HG02840 (cell line): Measurements from ENCODE around the gene TNFRSF19.

Experiments used
- ATAC-seq: cut with Tn5 transposase; IDR thresholded peaks from one replicate; pipeline ENCODE4 v1.9.1; 2021; ENCODE audit warnings: mild to moderate bottlenecking, moderate library complexity, moderate number of reproducible peaks; ENCODE audit not compliant: unreplicated experiment, low FRiP score

TNFRSF19 gene

GRCh38 chr13:23623394-23623793, 53.2 kb downstream of the TNFRSF19 start:
- ATAC-seq, result no peak

- no peak for ATAC-seq
Measured at GRCh38 chr13:23626700-23627099, 56.5 kb downstream of the TNFRSF19 start.

GRCh38 chr13:23627410-23627809, 57.2 kb downstream of the TNFRSF19 start:
- no peak for ATAC-seq

GRCh38 chr13:23628250-23628649, 58.0 kb downstream of the TNFRSF19 start:
- ATAC-seq, result no peak

- no peak for ATAC-seq
Measured at GRCh38 chr13:23628765-23629565, 58.8 kb downstream of the TNFRSF19 start.

- ATAC-seq, result no peak
Measured at GRCh38 chr13:23629566-23630272, 59.5 kb downstream of the TNFRSF19 start.

GRCh38 chr13:23630349-23631093, 60.3 kb downstream of the TNFRSF19 start:
- no peak for ATAC-seq

GRCh38 chr13:23631311-23632047, 61.3 kb downstream of the TNFRSF19 start:
- no peak for ATAC-seq

- ATAC-seq, result no peak
Measured at GRCh38 chr13:23632048-23632582, 61.9 kb downstream of the TNFRSF19 start.

GRCh38 chr13:23632741-23633140, 62.5 kb downstream of the TNFRSF19 start:
- no peak for ATAC-seq

- ATAC-seq, result no peak
Measured at GRCh38 chr13:23634897-23635296, 64.7 kb downstream of the TNFRSF19 start.

GRCh38 chr13:23636360-23636759, 66.1 kb downstream of the TNFRSF19 start:
- ATAC-seq, result no peak

- ATAC-seq, result no peak
Measured at GRCh38 chr13:23637829-23638228, 67.6 kb downstream of the TNFRSF19 start.

GRCh38 chr13:23639674-23640073, 69.5 kb downstream of the TNFRSF19 start:
- ATAC-seq, result no peak

GRCh38 chr13:23642110-23642509, 71.9 kb downstream of the TNFRSF19 start:
- no peak for ATAC-seq

- ATAC-seq, result no peak
Measured at GRCh38 chr13:23643338-23644125, 73.3 kb downstream of the TNFRSF19 start.

GRCh38 chr13:23644126-23644419, 73.9 kb downstream of the TNFRSF19 start:
- ATAC-seq, result no peak

GRCh38 chr13:23644527-23645138, 74.4 kb downstream of the TNFRSF19 start:
- ATAC-seq, result no peak

GRCh38 chr13:23645851-23646250, 75.6 kb downstream of the TNFRSF19 start:
- no peak for ATAC-seq
